Measurements from ENCODE around the gene PKD1L1. TPM values are rescaled to one million over a fixed set of nuclear protein-coding genes. Genes with fewer than 3 reads are reported as not detected.

The PKD1L1 gene
- total and polyA plus RNA-seq, 4 donors = 0.26 to 1.1 (median 0.55) TPM

GRCh38 chr7:47937711-47938573, 10.3 kb downstream of the PKD1L1 start:
- no peak for DNase-seq
- Histone ChIP-seq H3K4me1 (ENCODE audit: control insufficient read depth in 5 of 5, insufficient read depth in 5 of 5, low read length in 5 of 5) (peaks cover 0 to 14% (median 3%) of the 10 kb centered on the region in 5 donors), H3K27me3 (ENCODE audit: control insufficient read depth in 3 of 3, insufficient read depth in 3 of 3, low read length in 2 of 3) (no peaks in the 10 kb centered on the region), H3K9me3 (ENCODE audit: control insufficient read depth in 4 of 4, insufficient read depth in 3 of 4, low read length in 3 of 4) (no peaks in the 10 kb centered on the region), H3K9ac (ENCODE audit: insufficient read depth in 1 of 2, low read length in 2 of 2) (no peak overlapping the region), H3K36me3 (ENCODE audit: control insufficient read depth in 4 of 4, insufficient read depth in 4 of 4, low read length in 4 of 4) (peaks cover 0 to 1% (median 0%) of the 10 kb centered on the region in 4 donors), H3K27ac (ENCODE audit: low read depth in 1 of 2, low read length in 1 of 2) (no peak overlapping the region), H3K4me3 (no peak overlapping the region)
- TF ChIP-seq, protein P1, sequence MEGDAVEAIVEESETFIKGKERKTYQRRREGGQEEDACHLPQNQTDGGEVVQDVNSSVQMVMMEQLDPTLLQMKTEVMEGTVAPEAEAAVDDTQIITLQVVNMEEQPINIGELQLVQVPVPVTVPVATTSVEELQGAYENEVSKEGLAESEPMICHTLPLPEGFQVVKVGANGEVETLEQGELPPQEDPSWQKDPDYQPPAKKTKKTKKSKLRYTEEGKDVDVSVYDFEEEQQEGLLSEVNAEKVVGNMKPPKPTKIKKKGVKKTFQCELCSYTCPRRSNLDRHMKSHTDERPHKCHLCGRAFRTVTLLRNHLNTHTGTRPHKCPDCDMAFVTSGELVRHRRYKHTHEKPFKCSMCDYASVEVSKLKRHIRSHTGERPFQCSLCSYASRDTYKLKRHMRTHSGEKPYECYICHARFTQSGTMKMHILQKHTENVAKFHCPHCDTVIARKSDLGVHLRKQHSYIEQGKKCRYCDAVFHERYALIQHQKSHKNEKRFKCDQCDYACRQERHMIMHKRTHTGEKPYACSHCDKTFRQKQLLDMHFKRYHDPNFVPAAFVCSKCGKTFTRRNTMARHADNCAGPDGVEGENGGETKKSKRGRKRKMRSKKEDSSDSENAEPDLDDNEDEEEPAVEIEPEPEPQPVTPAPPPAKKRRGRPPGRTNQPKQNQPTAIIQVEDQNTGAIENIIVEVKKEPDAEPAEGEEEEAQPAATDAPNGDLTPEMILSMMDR (IDR thresholded peaks at IDR 0.05; ENCODE audit: control extremely low read depth, extremely low read depth) = no peak
- no peak for ATAC-seq (ENCODE audit: insufficient read depth, low FRiP score)
- 84 to 93% methylated on average over 11 of the region's 11 CpGs for WGBS, 2 donors

DNA sequence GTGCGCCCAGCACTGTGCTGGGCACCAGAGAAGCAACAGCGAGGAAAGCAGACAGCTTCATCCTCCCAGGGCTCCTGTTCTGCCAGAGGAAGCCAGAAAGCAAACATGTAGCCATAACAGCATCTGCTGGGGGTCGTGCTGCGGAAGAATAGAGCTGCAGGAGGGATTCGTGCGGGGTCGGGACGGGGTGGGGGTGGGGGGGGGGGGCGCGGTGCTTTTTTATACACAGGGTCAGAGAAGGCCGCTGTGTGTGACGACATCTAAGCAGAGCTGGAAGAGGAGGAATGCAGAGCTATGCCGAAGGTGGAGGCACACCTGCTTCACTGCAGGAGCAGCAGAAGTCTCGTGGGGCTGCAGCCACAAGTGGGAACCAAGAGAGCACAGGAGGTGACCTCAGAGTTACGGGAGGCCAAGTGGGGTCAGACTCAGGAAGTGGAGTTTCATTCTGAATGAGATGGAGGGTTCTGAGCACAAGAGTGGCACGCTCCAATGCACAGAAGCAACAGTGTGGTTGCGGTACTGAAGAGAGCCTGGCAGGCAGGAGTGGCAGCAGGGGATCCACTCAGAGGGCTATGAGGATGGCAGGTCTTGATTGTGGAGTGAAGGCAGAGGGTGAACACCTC, 11.1 kb downstream of the PKD1L1 start:
- peaks cover 0 to 13% (median 3%) of the 10 kb centered on the region in 5 donors for H3K4me1 ChIP-seq (ENCODE audit: control insufficient read depth in 5 of 5, insufficient read depth in 5 of 5, low read length in 5 of 5)
- H3K9ac ChIP-seq (ENCODE audit: insufficient read depth in 1 of 2, low read length in 2 of 2) = no peak overlapping the region
- no peaks in the 10 kb centered on the region for H3K27me3 ChIP-seq (ENCODE audit: control insufficient read depth in 3 of 3, insufficient read depth in 3 of 3, low read length in 2 of 3)
- DNase-seq = no peak
- peaks cover 0 to 1% (median 0%) of the 10 kb centered on the region in 4 donors for H3K36me3 ChIP-seq (ENCODE audit: control insufficient read depth in 4 of 4, insufficient read depth in 4 of 4, low read length in 4 of 4)
- H3K27ac ChIP-seq (ENCODE audit: low read depth in 1 of 2, low read length in 1 of 2) = no peak overlapping the region
- WGBS, 2 donors = 73 to 75% methylated on average over 17 of the region's 17 CpGs
- H3K9me3 ChIP-seq (ENCODE audit: control insufficient read depth in 4 of 4, insufficient read depth in 3 of 4, low read length in 3 of 4) = no peaks in the 10 kb centered on the region
- no peak overlapping the region for H3K4me3 ChIP-seq
- ATAC-seq (ENCODE audit: insufficient read depth, low FRiP score) = no peak
- TF ChIP-seq, protein P1 (IDR thresholded peaks at IDR 0.05; ENCODE audit: control extremely low read depth, extremely low read depth) = no peak

DNA sequence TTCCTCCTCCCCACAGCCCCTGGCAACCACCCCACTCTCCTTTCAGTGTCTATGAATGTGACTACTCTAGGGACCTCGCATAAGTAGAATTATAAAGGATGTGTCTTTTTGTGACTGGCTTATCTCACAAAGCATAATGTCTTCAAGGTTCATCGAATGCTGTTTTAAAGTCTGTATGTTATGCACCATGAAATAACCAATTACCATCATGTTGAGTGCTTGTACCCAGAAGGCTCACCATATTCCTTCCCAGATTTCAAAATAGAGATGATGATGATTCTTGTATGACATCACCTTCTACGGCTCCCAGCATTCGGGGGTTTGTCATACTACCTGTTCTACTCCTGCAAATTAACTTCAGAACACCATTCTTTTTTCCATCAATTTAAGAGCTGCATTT, 11.9 kb downstream of the PKD1L1 start:
- H3K36me3 ChIP-seq (ENCODE audit: control insufficient read depth in 4 of 4, insufficient read depth in 4 of 4, low read length in 4 of 4) = peaks cover 0 to 1% (median 0%) of the 10 kb centered on the region in 4 donors
- H3K9ac ChIP-seq (ENCODE audit: insufficient read depth in 1 of 2, low read length in 2 of 2) = no peak overlapping the region
- peaks cover 0 to 11% (median 3%) of the 10 kb centered on the region in 5 donors for H3K4me1 ChIP-seq (ENCODE audit: control insufficient read depth in 5 of 5, insufficient read depth in 5 of 5, low read length in 5 of 5)
- TF ChIP-seq, protein P1 (IDR thresholded peaks at IDR 0.05; ENCODE audit: control extremely low read depth, extremely low read depth) = no peak
- no peak for ATAC-seq (ENCODE audit: insufficient read depth, low FRiP score)
- H3K27me3 ChIP-seq (ENCODE audit: control insufficient read depth in 3 of 3, insufficient read depth in 3 of 3, low read length in 2 of 3) = no peaks in the 10 kb centered on the region
- no peak overlapping the region for H3K4me3 ChIP-seq
- no peak overlapping the region for H3K27ac ChIP-seq (ENCODE audit: low read depth in 1 of 2, low read length in 1 of 2)
- DNase-seq = no peak
- WGBS, 2 donors = 90 to 94% methylated on average over 4 of the region's 4 CpGs
- no peaks in the 10 kb centered on the region for H3K9me3 ChIP-seq (ENCODE audit: control insufficient read depth in 4 of 4, insufficient read depth in 3 of 4, low read length in 3 of 4)

Data from lung (tissue), 12 donors.